Activated naive CD8-positive, alpha-beta T cell treated with anti-CD3 and anti-CD28 coated beads for 36 hours (primary cell): ENCODE data around the gene SNAI3. TPM values are rescaled to one million over a fixed set of nuclear protein-coding genes. Genes with fewer than 3 reads are reported as not detected.

Source experiments
- DNase-seq: peaks from one replicate; pipeline ENCODE4 v3.0.0; 2021
- H3K27ac Mint-ChIP-seq: one replicate; pipeline ENCODE4 v1.8.0; 2022; ENCODE audit warnings: mild to moderate bottlenecking, moderate library complexity, mixed read lengths
- H3K27me3 Mint-ChIP-seq: one replicate; pipeline ENCODE4 v1.8.0; 2022; ENCODE audit warnings: mild to moderate bottlenecking, mixed read lengths
- H3K36me3 Mint-ChIP-seq: one replicate; pipeline ENCODE4 v1.8.0; 2021; ENCODE audit warnings: mild to moderate bottlenecking, mixed read lengths
- H3K4me1 Mint-ChIP-seq: one replicate; pipeline ENCODE4 v1.8.0; 2021; ENCODE audit warnings: mixed read lengths
- H3K4me3 Mint-ChIP-seq: one replicate; pipeline ENCODE4 v1.8.0; 2022; ENCODE audit warnings: mild to moderate bottlenecking, moderate library complexity, mixed read lengths
- H3K9me3 Mint-ChIP-seq: one replicate; pipeline ENCODE4 v1.8.0; 2022; ENCODE audit warnings: mixed read lengths
- total RNA-seq, 2 experiments: library from RNA; stranded (reverse); gene quantifications; one replicate each; pipeline ENCODE4 v1.2.3, GENCODE V29; 2021

SNAI3 gene
- total RNA-seq, 2 experiments from 2014 or later = 2.0 to 2.2 TPM

DNA sequence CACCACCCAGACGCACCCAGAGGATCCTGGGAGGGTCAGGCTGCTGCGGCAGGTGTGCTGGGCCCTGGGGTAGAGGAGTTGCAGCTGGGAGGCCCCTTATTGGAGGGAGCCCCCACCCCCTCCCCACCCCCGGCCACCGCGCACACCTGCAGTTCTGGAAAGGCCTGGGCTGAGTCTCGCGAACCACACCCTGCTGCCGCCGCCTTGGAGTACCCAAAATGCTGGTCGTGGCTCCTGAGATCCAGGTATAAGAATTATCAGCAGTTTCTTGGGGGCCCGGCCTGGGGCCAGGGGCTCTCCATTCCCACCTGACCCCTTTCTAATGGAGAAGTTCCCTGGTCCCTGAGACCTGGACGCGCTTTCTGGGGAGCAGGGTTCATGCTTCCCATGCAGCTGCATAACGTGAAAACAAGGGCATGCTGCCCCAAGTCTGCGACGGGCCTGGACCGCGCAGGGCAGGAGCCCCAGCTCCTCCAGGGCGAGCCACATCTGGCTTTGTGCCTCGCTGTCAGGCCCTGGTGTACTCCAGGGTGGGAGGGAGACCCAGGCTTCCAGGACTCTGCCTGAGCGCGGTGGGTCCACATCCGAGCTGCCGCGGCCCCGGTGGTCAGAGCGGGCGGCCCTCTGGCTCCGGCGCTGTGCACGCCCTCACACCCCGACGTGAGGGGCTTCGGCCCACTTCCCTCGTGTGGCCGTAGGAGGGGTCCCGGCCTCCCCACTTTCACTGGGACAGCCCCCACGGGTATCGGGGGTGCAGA, 7.3 kb upstream of the SNAI3 start:
- Mint-ChIP-seq H3K27me3 (no peaks in the 10 kb centered on the region), H3K4me1 (peaks cover 34% of the 10 kb centered on the region), H3K9me3 (no peaks in the 10 kb centered on the region), H3K27ac (no peak overlapping the region), H3K4me3 (no peak overlapping the region), H3K36me3 (peaks cover 4% of the 10 kb centered on the region)
- no peak for DNase-seq

GRCh38 chr16:88692861-88693260, 6.6 kb upstream of the SNAI3 start:
- H3K27me3 Mint-ChIP-seq = no peaks in the 10 kb centered on the region
- H3K9me3 Mint-ChIP-seq = no peaks in the 10 kb centered on the region
- peaks cover 4% of the 10 kb centered on the region for H3K36me3 Mint-ChIP-seq
- no peak overlapping the region for H3K27ac Mint-ChIP-seq
- peaks cover 29% of the 10 kb centered on the region for H3K4me1 Mint-ChIP-seq
- no peak overlapping the region for H3K4me3 Mint-ChIP-seq
- DNase-seq = no peak

DNA sequence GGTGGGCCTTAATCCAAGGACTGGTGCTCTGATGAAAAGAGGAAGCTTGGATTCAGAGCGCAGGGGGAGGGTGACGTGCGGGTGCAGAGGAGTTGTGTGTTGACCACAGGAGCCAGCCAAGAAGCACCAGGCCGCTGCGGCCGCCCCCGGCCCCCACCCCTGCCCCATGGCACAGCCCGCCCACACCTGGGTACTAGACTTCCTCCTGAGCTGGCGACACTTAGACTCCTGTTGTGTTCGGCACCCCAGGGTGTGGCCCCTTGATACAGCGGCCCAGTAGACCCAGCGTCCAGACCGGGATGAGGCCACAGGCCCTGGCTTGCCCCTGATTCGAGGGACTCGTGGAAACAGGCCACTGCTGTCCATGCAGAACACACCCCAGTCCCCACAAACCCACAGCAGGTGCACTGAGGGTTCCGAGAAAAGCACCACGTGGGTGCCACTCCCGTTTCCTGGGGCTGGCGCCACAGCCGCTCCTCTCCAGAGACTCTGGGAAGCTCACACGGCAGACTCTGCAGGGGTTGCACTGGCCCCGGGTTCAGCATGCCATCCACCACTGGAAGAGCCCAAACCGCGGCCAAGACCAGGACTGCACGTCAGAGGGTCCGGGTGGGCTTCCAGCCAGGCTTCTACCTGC, 5.7 kb upstream of the SNAI3 start:
- H3K27me3 Mint-ChIP-seq = no peaks in the 10 kb centered on the region
- H3K4me3 Mint-ChIP-seq = no peak overlapping the region
- H3K9me3 Mint-ChIP-seq = no peaks in the 10 kb centered on the region
- no peaks in the 10 kb centered on the region for H3K36me3 Mint-ChIP-seq
- DNase-seq = no peak
- peak overlapping the region; percentile 60 for H3K27ac Mint-ChIP-seq
- peaks cover 27% of the 10 kb centered on the region for H3K4me1 Mint-ChIP-seq

GRCh38 chr16:88691129-88691813, 5.0 kb upstream of the SNAI3 start:
- Mint-ChIP-seq H3K27me3 (no peaks in the 10 kb centered on the region), H3K36me3 (no peaks in the 10 kb centered on the region), H3K4me3 (no peak overlapping the region), H3K9me3 (no peaks in the 10 kb centered on the region), H3K27ac (no peak overlapping the region), H3K4me1 (peaks cover 27% of the 10 kb centered on the region)
- DNase-seq = no peak

DNA sequence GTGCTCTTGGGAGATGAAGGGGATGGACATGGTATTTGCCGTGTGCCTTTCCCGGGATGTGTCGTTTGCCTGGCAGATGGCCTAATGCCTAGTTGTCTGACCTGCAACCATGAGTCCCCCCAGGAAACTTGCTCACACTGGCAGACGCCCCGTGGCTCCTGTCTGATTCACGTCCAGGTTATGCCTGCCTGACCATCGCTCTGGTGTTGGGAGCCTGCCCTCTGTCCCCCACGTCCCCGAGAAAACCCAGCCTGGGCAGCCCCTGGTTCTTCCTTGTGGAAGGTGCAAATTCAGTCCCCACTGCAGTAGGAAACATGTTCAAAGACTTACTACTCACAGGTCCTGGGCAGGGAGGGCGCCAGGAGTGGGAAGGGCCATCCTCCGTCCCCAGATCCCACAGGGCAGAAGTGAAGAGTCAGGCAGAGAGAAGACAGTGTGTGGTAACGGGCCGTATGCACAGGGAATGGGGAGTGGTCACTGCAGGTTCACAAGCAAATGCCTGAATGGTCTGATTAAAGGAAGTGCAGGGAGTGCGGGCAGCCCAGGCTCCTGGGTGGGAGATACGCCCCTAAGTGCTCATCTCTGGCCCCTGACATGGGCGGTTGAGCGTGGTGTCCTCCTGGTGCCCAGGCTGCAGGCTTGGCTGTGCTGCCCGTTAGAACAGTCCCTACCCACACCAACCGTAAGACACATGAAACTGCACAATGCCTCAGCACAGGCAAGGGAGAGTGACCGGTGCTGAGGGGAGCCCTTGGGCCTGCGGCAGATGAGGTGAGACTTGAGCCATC, 4.2 kb upstream of the SNAI3 start:
- H3K4me3 Mint-ChIP-seq = no peak overlapping the region
- no peak for DNase-seq
- no peaks in the 10 kb centered on the region for H3K9me3 Mint-ChIP-seq
- no peaks in the 10 kb centered on the region for H3K27me3 Mint-ChIP-seq
- H3K4me1 Mint-ChIP-seq = peaks cover 27% of the 10 kb centered on the region
- H3K27ac Mint-ChIP-seq = no peak overlapping the region
- no peaks in the 10 kb centered on the region for H3K36me3 Mint-ChIP-seq

- H3K4me3 Mint-ChIP-seq = no peak overlapping the region
- no peak overlapping the region for H3K27ac Mint-ChIP-seq
- H3K4me1 Mint-ChIP-seq = peaks cover 39% of the 10 kb centered on the region
- no peaks in the 10 kb centered on the region for H3K27me3 Mint-ChIP-seq
- H3K36me3 Mint-ChIP-seq = no peaks in the 10 kb centered on the region
- no peaks in the 10 kb centered on the region for H3K9me3 Mint-ChIP-seq
- DNase-seq = no peak
Observed at GRCh38 chr16:88688013-88688778, 1.9 kb upstream of the SNAI3 start.

DNA sequence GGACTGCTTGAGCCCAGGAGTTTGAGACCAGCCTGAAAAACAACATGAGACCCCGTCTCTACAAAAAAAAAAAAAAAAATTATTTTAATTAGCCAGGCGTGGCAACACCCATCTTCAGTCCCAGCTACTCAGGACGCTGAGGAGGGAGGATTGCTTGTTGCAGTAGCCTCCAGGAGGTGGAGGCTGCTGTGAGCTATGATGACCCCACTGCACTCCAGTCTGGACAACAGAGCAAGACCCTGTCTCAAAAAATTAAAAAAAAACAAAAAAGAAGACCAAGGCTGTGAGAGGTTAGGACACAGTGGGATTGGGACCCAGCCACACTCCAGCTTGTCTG, 1.3 kb upstream of the SNAI3 start:
- no peak for DNase-seq
- Mint-ChIP-seq H3K27ac (no peak overlapping the region), H3K4me3 (no peak overlapping the region), H3K4me1 (peaks cover 36% of the 10 kb centered on the region), H3K9me3 (no peaks in the 10 kb centered on the region), H3K36me3 (no peaks in the 10 kb centered on the region), H3K27me3 (no peaks in the 10 kb centered on the region)

GRCh38 chr16:88687254-88687576, 908 bp upstream of the SNAI3 start:
- Mint-ChIP-seq H3K9me3 (no peaks in the 10 kb centered on the region), H3K27me3 (no peaks in the 10 kb centered on the region), H3K4me3 (no peak overlapping the region), H3K27ac (no peak overlapping the region), H3K4me1 (peaks cover 35% of the 10 kb centered on the region), H3K36me3 (no peaks in the 10 kb centered on the region)
- no peak for DNase-seq

GRCh38 chr16:88686062-88686438, 257 bp downstream of the SNAI3 start:
- Mint-ChIP-seq H3K9me3 (no peaks in the 10 kb centered on the region), H3K4me3 (peak overlapping the region; percentile 76), H3K27ac (no peak overlapping the region), H3K4me1 (peaks cover 38% of the 10 kb centered on the region), H3K27me3 (no peaks in the 10 kb centered on the region), H3K36me3 (no peaks in the 10 kb centered on the region)
- DNase-seq = peak; percentile 51

DNA sequence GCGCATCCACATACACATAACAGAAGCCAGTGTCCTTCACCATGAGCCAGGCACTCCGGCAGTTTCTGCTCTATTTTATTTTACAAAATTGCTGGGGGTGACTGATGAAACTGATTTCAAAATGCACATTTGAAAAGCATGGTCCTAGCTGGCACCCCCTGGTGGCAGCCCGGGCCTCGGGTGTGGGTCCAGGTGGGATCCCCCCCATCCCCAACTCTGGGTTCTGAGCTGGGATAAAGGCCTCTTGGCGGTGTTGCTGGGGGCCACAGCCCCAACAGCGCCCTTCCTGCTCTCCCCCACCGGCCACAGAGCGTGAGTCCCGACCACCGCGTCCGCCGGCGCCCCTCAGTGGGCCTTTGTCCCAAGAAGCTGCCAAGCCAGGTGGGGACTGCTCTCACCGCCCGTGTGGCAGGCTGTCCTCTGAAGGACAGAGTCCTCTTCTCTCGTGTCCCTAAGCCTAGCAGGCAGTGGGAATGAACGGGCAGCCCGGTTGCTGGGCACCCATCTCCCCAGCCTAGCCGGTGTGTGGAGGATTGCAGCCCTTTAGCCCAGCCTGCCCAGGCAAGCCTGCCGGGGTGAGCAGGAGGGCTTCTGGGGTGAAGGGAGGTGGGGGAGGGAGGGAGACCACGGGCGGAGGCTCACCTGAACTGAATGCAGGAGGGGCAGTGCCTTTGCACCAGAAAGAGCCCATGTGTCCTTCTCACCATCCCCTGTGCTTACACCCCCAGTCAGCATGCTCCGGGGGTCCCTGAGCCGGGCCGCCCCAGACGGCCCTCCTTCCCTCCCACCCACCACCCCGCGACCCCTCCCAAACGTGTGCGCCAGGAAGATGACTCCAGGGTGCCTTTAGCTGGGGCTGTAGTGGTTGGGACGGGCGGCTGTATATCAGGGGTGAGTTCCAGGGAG, 898 bp downstream of the SNAI3 start:
- H3K9me3 Mint-ChIP-seq = no peaks in the 10 kb centered on the region
- H3K27ac Mint-ChIP-seq = no peak overlapping the region
- peaks cover 37% of the 10 kb centered on the region for H3K4me1 Mint-ChIP-seq

GRCh38 chr16:88684569-88685155, 1.6 kb downstream of the SNAI3 start:
- no peak overlapping the region for H3K27ac Mint-ChIP-seq
- H3K36me3 Mint-ChIP-seq = no peaks in the 10 kb centered on the region
- no peaks in the 10 kb centered on the region for H3K27me3 Mint-ChIP-seq
- no peak for DNase-seq
- no peaks in the 10 kb centered on the region for H3K9me3 Mint-ChIP-seq
- H3K4me3 Mint-ChIP-seq = peak overlapping the region; percentile 76
- peaks cover 37% of the 10 kb centered on the region for H3K4me1 Mint-ChIP-seq

More for the DNA sequence above, 898 bp downstream of the SNAI3 start:
- no peaks in the 10 kb centered on the region for H3K36me3 Mint-ChIP-seq
- peak overlapping the region; percentile 76 for H3K4me3 Mint-ChIP-seq
- DNase-seq = peak; percentile 72
- no peaks in the 10 kb centered on the region for H3K27me3 Mint-ChIP-seq

GRCh38 chr16:88681709-88682451, 4.4 kb downstream of the SNAI3 start:
- Mint-ChIP-seq H3K4me1 (peaks cover 33% of the 10 kb centered on the region), H3K9me3 (no peaks in the 10 kb centered on the region), H3K4me3 (peak overlapping the region; percentile 62), H3K27me3 (no peaks in the 10 kb centered on the region), H3K36me3 (no peaks in the 10 kb centered on the region), H3K27ac (peak overlapping the region; percentile 94)
- DNase-seq = peak; percentile 75

DNA sequence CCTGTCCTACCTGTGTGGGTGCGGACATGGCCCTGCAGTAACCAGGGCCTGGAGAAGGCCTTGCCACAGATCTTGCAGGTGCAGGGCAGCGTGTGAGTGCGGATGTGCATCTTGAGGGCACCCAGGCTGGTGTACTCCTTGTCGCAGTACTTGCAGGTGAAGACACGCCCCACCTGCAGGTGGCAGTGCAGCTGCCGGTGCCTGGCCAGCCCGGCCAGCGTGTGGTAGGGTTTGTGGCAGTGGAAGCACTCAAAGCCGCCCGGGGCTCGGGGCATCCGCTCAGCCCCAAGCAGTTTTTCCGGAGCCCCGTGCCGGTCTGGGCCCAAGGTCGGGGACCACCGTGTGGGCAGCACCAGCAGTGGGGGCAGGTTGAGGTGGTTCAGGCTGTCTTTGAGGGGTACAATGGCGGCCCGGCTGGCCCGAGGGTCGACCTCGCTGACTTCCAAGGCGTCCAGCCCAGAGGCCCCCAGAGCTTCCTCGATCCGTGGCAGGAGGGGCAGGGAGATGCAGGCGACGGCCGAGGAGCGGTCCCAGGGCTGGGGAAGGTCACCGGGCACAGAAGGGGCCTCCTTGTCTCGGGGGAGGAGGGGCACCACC, 5.1 kb downstream of the SNAI3 start:
- Mint-ChIP-seq H3K4me3 (peak overlapping the region; percentile 62), H3K36me3 (no peaks in the 10 kb centered on the region), H3K27ac (peak overlapping the region; percentile 94), H3K27me3 (no peaks in the 10 kb centered on the region), H3K4me1 (peaks cover 33% of the 10 kb centered on the region), H3K9me3 (no peaks in the 10 kb centered on the region)
- DNase-seq = peak; percentile 69
